NCI-H146 treated with DMSO at 0.1 percent for 48 hours (cell line): ENCODE results near the gene CAMK2G.
"Not testable (repeated sequence)": the region's sequence is repeated elsewhere in the genome, so short reads cannot be mapped to it uniquely, and the experiment has no call there.

Source experiments
- DNase-seq: peaks from one replicate; lab custom pipeline; 2025; ENCODE audit not compliant: unreplicated experiment; lab: John Stamatoyannopoulos, UW

Gene CAMK2G

DNA sequence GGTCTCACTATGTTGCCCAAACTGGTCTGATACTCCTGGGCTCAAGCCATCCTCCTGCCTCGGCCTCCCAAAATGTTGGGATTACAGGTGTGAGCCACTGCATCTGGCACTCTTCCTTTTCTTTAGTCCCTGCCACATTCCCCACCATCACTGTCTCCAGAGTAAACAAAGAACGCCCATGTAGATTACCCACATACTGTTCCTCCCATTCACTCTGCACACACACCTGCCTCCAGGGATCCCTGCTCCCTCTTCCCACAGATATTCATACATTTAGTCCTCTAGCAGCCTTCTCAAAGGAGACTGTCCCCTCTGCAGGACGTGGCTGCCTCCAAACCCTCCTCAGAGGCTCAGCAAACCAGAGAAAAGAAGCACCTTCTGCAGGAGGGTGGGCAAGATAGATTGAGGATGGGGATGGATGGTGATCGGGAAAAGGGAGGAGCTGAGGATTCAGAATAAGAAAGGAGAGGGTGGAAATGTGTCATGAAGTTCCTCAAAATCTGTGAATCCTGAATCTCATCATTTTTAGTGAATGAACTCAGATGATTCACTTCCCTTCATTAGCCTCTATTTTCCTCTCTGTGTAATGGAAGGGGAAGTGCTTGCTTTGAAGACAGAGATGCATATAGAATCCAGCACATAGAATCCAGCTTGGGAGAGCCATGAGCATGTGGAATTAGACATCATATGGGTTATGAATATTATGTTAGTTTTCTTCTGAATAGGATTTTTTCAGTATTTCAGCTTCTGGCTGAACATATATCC, 31.1 kb upstream of the CAMK2G start:
- peak; percentile 86 for DNase-seq

DNA sequence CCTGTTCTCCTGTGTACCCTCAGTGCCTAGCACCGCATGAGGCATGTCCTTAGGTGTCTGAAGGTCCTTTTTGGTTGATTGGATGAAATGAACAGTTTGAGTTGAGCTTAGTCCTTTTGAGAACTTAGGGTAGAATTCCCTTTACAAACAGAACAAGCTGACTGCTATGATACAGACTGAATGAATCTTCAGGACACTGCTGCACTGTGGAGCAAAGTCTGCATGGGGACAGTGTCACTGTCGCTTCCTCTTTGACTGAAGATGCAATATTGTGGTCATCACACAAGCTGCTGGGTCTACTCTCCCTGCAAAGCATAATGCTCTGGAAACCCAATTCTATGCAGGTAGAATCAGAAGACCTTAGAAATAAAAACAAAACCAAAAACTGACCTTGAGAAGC, 28.0 kb upstream of the CAMK2G start:
- no peak for DNase-seq

DNA sequence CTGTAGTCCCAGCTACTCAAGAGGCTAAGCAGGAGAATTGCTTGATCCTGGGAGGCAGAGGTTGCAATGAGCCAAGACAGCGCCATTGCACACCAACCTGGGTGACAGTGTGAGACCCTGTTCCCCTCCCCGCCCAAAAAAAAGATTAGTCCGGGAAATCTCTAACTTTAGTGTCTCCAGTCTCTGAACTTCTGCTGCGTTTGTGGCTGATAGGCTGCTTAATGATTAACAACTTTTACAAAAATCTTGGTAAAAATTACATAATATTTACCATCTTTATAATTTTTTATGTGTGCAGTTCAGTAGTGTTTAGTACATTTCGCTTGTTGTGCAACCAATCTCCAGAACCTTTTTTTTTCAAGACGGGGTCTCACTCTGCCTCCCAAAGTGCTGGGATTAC, 26.9 kb upstream of the CAMK2G start:
- no peak for DNase-seq

DNA sequence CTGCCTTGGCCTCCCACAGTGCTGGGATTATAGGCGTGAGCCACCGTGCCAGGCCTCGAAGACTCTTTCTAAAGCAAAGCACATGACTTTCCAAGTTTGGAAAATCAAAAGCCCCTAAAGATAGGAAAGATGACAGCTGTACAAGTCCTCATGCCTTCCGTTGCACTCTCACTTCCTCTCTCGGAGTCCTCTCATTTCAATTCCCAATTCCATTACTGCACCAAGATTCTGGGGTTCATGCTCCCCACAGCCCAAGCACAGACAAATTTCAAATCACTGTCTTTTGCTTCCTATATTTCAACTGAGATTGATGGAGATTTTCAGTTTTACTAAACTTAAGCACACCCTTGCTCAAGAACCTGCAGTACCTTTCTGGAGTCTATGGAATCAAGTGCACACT, 25.7 kb upstream of the CAMK2G start:
- no peak for DNase-seq

DNA sequence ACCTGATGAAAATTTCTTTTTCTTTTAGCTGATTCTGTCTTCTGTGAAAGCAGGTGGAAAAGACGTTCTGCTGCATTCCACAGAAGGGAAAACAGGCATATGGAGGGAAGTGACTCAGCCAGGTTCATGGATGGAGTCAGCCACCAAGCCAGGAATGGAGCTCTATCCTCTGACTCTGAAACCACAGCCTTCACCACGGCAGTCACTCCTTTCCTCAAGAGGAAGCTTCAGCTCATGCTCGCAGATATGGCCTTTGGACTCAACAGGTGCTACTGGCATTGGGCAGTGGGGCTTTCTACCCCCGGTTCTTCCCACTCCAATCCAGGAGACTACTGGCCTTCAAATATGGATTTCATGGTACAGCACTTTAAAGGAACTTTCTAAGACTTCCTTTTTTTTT, 25.1 kb upstream of the CAMK2G start:
- no peak for DNase-seq

DNA sequence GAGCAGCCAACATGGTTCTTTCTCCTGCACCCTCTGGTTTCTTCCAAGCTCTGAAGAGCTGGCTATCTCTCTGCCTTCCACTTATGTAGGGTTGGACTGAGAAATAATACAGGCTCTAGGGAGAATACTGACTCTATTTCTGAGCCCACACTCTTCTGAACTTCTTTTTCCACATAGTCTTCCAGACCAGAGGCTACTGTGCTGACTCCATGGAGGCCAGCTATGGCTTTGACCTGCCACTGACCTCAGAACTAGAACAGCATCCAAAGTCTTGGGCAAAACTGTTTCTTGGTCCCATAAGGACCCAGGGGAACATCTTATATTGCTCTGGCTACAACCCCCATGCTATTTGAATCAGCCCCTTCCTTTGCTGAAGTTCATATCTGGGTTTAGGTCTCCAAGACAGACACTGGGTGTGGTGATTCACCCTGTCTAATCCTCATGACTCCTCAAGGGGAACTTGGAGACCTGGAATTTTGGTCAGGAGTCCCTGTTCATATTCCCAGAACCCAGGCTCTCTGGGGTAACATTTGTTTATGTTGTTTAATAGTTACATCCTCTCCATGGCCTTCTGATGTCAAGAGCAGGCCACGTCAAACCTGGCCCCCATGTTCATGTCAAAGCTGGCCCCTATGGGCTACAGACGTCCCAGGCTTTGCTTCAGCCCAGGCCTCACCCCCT, 24.5 kb upstream of the CAMK2G start:
- DNase-seq, result no peak

DNA sequence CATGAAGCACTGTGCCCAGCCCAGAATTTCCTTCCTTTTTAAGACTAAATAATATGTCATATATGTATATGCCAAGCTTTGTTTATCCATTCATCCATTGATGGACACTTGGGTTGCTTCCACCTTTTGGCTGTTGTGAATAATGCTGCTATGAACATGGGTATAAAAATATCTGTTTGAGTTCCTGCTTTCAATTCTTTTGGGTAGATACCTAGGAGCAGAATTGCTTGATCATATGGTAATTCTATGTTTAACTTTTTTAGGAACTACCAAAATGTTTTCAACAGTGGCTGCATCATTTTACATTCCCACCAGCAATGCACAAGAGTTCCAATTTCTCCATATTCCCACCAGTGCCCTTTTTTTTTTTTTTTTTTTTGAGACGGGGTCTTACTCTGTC, 23.3 kb upstream of the CAMK2G start:
- DNase-seq, result no peak

DNA sequence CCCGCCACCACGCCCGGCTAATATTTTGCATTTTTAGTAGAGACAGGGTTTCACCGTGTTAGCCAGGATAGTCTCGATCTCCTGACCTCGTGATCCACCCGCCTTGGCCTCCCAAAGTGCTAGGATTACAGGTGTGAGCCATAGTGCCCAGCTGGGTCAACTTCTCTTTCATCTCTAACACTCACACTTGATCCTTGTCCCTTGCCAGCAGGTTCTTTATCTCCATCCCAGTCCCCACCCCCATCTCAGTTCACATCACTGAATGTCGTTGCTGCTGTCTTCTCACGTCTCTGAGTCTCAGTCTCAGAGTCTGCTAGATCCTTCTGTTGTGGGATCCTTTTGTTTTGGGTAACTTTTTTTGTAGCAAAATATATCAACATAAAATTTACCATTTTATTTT, 21.0 kb upstream of the CAMK2G start:
- DNase-seq, result not testable (repeated sequence)

DNA sequence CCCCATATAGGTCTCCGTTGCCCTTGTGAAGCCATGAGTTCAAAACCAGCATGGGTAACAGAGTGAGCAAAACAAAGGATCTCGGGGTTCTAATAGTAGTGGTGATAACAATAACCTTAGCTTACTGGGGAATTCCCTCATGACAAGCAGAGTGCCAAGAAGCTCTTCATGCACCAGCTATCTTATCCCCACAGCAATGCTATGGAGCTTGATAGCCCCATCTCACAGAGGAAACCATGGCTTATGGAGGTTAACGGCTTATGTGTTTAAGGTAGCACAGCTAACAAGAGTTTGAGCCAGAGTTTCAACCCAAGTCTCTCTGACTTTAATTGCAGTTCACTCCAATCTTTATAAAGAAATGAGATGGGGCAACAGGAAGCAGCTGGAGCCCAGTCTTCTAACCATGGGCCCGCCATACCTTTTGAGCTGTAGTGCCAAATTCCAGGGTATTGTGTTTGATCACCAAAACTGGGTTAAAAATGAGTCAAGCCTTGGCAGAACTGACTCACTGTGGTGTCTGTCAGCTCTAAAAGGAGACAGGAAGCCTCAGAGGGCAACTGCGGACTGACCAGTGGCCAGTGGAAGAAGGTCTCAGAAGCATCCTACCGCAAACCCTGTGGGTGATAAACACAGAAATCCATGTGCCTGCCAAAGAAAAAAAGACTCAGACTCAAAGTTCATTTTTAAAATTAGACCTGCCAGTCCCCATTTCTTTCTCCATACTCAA, 20.1 kb upstream of the CAMK2G start:
- no peak for DNase-seq

DNA sequence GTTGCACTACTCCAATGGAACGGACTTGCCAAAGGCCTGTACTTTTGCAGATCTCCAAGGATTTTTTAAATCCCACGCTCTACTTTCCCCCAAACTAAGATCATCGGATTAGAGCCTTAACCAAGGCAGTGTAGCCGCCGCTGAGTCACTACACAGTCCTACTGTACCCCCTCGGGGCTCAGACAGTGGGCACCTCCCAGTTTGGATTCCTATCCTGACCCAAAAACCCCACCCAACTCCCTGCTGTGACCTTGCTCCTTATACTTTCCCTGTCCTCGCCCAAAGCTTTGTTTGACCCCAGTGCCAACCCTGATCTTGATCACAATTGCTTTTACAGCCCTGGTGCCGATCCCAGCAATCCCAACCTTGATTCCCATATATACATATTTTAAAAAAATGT, 19.1 kb upstream of the CAMK2G start:
- DNase-seq, result no peak

DNA sequence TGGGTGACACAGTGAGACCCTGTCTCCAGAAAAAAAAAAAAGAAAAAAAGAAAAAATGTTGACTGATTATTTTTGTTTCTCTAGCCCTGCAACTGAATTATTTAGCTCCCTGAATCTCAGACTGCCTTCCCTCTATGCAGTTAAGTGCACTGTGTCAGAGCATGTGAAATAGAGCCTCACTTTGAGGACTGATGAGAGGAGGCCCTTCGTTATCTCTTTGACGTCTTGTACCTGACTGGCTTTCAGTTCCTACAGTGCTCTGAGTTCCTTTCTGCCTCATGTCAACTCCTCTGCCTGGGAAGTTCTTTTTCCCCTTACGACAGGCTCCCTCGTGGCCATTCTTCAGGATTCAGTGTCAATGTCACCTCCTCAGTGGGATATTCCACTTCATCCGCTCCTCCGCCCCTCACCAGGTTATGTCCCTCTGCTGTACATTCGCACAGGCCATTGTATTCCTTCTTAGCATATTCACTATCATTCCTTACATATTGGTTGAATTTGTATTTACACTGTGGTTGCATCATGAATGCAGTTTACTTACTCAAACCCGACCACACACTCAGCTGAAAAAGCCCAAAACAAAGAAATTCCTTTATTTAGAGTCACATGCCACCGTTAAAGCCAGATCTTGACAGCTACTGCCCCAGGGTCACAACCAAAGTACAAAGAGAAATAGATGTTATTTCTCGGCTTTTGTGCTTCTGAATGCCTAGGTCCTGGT, 18.1 kb upstream of the CAMK2G start:
- DNase-seq, result no peak

DNA sequence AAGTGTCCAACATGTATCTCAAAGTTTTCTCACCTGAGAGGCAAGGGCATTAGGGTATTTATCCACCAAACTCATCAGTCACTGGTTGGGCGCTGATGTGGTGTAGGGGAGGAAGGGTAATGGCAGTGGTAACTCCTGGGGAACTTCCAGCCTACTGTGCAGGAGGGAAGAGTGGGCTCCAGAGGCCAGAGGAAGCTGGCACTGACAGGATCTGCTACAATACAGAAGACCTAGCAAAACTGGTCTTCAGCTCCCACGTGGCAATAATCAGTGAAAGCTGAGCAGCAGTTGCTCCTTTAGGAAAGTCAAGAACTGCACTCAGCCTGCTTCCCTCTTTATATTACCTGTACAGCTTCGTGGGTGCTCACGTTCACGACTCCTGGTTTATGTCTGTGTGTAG, 17.2 kb upstream of the CAMK2G start:
- DNase-seq, result no peak

DNA sequence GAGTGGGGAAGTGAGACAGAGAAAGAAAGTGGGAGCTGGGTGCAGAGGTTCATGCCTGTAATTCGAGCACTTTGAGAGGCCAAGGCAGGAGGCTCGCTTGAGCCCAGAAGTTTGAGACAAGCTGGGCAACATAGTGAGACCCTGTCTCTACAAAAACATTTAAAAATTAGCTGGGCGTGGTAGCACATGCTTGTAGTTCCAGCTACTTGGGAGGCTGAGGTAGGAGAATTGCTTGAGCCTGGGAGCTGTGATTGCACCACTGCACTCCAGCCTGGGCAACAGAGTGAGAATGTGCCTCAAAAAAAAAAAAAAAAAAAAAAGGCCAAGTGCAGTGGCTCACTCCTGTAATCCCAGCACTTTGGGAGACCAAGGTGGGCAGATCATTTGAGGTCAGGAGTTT, 16.5 kb upstream of the CAMK2G start:
- not testable (repeated sequence) for DNase-seq

DNA sequence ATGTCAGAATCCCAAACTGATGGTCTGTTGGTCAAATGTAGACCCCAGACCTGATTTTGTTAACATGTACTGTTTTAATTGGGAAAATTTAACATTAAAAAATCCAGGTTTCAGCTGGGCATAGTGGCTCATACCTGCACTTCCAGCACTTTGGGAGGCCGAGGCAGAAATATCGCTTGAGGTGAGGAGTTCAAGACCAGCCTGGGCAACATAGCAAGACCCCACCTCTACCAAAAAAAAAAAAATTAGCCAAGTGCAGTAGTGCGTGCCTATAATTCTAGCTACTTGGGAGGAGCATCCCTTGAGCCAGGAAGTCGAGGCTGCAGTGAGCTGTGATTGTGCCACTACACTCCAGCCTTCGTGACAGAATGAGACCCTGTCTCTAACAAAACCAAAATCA, 15.9 kb upstream of the CAMK2G start:
- DNase-seq, result no peak

DNA sequence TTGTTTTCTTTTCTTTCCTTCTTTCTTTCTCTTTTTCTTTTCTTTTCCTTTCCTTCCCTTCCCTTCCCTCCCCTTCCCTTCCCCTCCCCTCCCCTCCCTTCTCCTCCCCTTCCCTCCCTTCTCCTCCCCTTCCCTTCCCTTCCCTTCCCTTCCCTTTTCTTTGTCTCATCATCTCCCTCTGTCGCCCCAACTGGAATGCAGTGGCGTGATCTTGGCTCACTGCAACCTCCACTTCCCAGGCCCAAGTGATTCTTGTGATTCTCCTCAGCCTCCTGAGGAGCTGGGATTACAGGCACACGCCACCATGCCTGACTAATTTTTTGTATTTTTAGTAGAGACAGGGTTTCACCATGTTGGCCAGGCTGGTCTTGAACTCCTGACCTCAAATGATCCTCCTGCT, 15.1 kb upstream of the CAMK2G start:
- DNase-seq, result not testable (repeated sequence)

DNA sequence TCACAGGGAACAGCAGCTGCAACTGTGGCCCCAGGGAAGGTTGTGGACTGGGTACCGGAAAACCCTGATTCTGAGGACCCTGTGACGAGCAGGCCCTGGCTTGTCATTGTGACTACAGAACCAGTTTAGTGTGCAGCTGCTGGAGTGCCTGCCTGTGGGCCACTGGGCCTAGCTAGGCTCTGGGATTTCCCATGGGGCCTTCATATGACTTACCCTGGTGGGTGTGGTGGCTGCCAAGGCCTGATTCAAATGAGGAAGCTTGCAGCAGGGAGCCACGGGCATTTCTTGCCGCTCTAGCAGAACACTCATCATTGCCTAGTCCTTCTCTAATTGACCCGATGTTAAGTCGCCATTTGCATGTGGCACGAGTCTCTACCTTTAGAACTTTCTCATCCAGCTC, 14.7 kb upstream of the CAMK2G start:
- DNase-seq, result no peak

DNA sequence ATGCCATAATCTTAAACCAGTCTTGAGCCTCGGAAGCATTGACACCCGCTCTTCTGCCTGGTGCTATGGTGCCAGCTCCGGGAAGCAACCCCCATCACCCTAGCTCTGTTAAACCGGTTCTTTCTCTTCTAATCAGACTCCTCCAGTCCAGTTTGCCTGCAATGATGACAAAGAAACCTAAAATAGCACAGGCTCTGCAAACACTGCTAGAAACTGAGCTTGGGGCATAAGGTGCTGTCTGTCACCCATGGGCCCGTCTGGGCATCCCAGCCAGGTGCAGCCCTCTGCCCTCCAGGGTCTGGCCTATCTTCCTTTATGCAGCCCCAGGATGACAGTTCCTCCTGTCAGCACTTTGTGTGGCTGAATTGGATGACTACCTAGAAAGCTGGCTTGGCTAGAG, 14.2 kb upstream of the CAMK2G start:
- no peak for DNase-seq

DNA sequence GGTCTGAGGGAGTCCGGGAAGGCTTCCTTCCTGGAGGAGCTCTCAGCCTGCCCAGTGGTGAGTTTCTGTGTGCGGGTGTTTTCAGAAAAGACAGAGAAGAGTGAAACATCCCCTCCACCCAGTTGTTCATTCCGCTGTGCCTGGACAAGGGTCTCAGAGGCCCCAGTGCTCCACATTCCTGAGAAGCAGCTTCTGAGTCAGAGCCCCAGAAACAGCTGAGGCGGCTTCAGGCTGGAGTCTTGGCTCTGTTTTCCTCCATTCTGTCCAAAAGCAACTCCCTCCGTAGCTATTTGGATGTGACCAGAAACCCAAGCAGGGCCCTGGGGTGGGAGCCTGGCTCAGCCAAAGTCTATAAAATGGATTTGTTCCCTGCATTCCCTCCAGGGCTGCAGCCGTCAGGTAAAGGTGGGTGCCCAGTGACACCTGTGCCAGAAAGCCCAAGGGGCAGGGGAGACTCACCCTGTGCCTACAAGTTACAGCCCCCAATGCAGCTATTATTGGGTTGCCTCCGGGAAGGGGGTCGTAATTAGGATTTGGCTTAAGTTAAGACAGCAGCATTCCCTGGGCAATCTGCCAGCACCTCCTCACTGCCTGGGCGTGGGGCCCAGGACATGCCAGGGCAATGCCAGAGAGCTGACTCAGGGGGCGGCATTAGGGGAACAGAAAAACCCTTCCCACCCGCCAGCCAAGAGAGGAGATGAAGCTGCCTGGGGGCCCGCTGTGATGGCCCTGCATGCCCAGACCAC, 13.1 kb upstream of the CAMK2G start:
- DNase-seq, result no peak

DNA sequence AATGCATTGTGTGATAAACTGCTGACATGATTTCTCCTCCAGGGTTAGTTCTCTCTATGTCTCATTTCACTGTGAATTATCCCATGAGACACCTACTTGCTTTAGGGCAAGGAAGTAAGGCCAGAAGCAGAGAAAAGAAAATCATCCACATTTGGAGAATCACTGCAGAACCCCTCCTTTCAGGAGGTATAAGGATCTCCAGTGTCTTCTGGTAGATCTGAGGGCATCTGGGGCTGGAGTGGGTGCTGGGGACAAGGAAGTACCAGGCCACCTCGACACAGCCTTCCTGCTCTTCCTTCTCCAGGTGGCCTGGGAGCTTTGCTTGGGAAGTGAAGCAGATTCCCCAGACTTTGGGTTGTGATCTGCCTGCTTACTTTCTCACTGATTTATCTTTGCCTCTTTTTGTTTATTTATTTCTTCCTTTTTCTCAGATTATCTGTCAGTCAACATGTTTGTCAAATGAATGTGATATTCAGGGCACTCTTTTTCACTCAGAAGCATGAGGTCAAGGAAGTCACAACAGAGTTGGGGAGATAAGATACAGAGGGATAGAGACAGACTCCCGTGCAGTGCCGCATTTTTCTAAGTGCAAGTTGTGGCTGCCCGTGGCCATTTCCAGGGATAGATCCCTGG, 12.4 kb upstream of the CAMK2G start:
- no peak for DNase-seq

DNA sequence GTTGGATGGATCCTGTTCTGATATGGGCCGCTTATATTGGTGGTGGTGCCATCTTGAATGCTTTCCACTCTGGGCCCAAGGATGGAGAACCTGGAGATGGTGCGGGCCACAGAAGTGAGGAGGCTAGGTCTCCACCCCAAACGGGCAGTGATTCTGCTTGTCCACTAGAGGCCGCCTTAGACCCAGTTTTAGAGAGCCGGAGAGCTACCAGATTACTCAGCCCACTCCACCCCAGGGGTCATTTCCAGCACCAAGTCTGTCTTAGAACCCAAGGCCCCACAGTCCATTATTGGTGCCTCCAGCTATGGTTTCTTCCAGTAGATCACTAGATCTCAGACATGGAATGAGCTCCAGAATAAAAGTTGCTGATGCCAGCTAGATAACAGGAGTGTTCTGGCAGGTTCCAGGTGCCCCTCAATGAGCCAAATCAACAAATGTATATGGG, 11.8 kb upstream of the CAMK2G start:
- DNase-seq, result peak; percentile 52
